ENCODE data around the gene BIN1.

Gene BIN1

DNA sequence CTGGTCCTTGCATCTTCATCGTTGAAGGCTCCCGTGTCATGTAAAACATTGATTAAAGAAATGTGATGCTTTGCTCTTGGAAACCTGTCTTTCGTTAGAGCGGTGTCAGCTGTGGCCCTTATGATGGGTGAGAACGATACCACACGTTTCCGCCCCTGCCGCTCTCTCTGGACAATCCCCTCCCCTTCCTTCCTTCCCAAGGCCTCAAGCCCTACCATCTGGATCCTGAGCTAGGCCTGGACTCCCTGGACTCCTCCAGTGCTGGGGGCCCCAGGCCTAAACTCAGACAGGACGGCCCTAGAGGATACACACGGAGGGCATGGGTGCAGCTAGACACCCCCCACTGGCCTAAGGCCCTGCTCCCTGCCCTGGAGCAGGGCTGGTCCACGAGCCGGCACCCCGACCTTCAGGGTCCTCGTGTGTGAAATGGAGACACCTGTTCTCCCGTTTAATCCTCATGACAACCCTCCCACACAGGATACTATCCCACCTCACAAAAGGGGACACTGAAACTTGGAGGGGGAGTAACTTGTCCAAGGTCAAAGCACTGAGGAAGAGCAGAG is 13.2 kb downstream of the BIN1 start:
- no peak overlapping the region for H3K27ac ChIP-seq (ENCODE audit: low read length)
- H3K4me3 ChIP-seq (ENCODE audit: low read length), result no peak overlapping the region
- H3K79me2 ChIP-seq (ENCODE audit: low read length), result no peaks in the 10 kb centered on the region
- H4K20me1 ChIP-seq (ENCODE audit: insufficient read depth, low read length), result no peaks in the 10 kb centered on the region
- H3K36me3 ChIP-seq (replicated peaks; ENCODE audit: low read depth, low read length), result no peaks in the 10 kb centered on the region
- H2AFZ ChIP-seq (ENCODE audit: low read depth, low read length), result no peak overlapping the region
- H3K4me2 ChIP-seq (ENCODE audit: low read length), result no peak overlapping the region
- peaks cover 6% of the 10 kb centered on the region for H3K27me3 ChIP-seq (ENCODE audit: low read depth, low read length)
- H3K9me3 ChIP-seq (ENCODE audit: insufficient read depth, low read length), result no peaks in the 10 kb centered on the region
- TF ChIP-seq, protein P1, sequence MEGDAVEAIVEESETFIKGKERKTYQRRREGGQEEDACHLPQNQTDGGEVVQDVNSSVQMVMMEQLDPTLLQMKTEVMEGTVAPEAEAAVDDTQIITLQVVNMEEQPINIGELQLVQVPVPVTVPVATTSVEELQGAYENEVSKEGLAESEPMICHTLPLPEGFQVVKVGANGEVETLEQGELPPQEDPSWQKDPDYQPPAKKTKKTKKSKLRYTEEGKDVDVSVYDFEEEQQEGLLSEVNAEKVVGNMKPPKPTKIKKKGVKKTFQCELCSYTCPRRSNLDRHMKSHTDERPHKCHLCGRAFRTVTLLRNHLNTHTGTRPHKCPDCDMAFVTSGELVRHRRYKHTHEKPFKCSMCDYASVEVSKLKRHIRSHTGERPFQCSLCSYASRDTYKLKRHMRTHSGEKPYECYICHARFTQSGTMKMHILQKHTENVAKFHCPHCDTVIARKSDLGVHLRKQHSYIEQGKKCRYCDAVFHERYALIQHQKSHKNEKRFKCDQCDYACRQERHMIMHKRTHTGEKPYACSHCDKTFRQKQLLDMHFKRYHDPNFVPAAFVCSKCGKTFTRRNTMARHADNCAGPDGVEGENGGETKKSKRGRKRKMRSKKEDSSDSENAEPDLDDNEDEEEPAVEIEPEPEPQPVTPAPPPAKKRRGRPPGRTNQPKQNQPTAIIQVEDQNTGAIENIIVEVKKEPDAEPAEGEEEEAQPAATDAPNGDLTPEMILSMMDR (IDR thresholded peaks at IDR 0.05; ENCODE audit: low read depth, low read length), result no peak
- TF ChIP-seq EZH2phosphoT487 (IDR thresholded peaks at IDR 0.05; ENCODE audit: low read depth), result no peak
- no peak overlapping the region for H3K9ac ChIP-seq (ENCODE audit: low read length)
- H3K4me1 ChIP-seq (ENCODE audit: low read length), result no peaks in the 10 kb centered on the region

DNA sequence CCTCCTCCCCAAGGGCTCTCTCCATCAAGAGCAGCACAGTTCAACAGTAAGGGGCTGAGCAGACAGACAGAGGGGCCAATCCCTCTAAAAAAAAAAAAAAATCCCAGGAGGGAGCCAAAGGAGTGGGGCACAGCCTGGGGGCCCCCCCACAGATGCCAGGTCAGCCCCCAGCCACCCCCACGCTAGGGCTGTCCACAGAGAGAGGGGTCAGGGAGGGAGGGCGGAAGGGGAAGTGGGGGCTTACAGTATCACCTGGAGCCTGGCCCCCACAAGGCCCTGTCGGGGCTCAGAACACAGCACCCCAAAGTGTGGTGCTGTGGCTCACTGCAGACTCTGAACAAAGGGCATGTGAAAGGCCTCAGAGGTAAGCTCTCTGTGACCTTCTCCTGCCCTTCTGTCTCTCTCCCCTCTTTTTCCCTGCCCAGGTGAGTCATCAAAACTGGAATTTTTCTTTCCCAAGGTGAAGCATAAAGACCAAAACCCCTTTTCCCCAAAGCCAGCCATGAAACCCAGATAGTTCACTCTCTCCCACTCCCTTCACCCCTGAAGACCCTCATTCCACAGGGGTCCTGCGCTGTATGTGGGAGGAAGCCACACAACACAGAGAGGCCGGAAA is 13.9 kb downstream of the BIN1 start:
- H3K9ac ChIP-seq (ENCODE audit: low read length), result no peak overlapping the region
- H2AFZ ChIP-seq (ENCODE audit: low read depth, low read length), result no peak overlapping the region
- H3K79me2 ChIP-seq (ENCODE audit: low read length), result no peaks in the 10 kb centered on the region
- no peak overlapping the region for H3K27ac ChIP-seq (ENCODE audit: low read length)
- H4K20me1 ChIP-seq (ENCODE audit: insufficient read depth, low read length), result no peaks in the 10 kb centered on the region
- no peak overlapping the region for H3K4me3 ChIP-seq (ENCODE audit: low read length)
- no peaks in the 10 kb centered on the region for H3K9me3 ChIP-seq (ENCODE audit: insufficient read depth, low read length)
- peaks cover 6% of the 10 kb centered on the region for H3K27me3 ChIP-seq (ENCODE audit: low read depth, low read length)
- H3K36me3 ChIP-seq (replicated peaks; ENCODE audit: low read depth, low read length), result no peaks in the 10 kb centered on the region
- TF ChIP-seq, protein P1 (IDR thresholded peaks at IDR 0.05; ENCODE audit: low read depth, low read length), result no peak
- no peak for TF ChIP-seq EZH2phosphoT487 (IDR thresholded peaks at IDR 0.05; ENCODE audit: low read depth)
- no peaks in the 10 kb centered on the region for H3K4me1 ChIP-seq (ENCODE audit: low read length)
- H3K4me2 ChIP-seq (ENCODE audit: low read length), result no peak overlapping the region

DNA sequence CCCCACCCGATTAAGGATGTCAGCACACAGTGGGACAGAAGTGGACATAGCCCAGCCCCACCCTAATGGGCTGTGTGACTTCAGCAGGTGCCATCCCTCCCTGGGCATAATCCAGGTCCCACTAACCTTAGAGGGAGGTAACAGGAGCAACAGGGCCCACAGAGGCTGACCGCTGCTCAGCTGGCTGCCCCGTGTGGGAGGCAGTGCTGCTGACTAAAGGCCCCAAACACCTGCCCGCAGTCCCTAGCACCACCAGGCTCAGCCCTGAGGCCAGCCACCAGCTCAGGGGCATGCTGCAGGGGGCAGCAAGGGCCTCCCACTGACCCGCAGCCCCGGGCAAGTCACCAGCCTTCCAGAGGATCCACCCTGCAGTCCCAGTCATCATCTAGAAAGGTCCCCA is 14.6 kb downstream of the BIN1 start:
- no peaks in the 10 kb centered on the region for H3K9me3 ChIP-seq (ENCODE audit: insufficient read depth, low read length)
- no peak overlapping the region for H3K4me2 ChIP-seq (ENCODE audit: low read length)
- no peaks in the 10 kb centered on the region for H4K20me1 ChIP-seq (ENCODE audit: insufficient read depth, low read length)
- H3K4me1 ChIP-seq (ENCODE audit: low read length), result peaks cover under 1% of the 10 kb centered on the region
- H3K27ac ChIP-seq (ENCODE audit: low read length), result no peak overlapping the region
- H3K27me3 ChIP-seq (ENCODE audit: low read depth, low read length), result peaks cover 6% of the 10 kb centered on the region
- no peak overlapping the region for H2AFZ ChIP-seq (ENCODE audit: low read depth, low read length)
- H3K79me2 ChIP-seq (ENCODE audit: low read length), result no peaks in the 10 kb centered on the region
- no peak overlapping the region for H3K9ac ChIP-seq (ENCODE audit: low read length)
- H3K4me3 ChIP-seq (ENCODE audit: low read length), result no peak overlapping the region
- TF ChIP-seq, protein P1 (IDR thresholded peaks at IDR 0.05; ENCODE audit: low read depth, low read length), result no peak
- TF ChIP-seq EZH2phosphoT487 (IDR thresholded peaks at IDR 0.05; ENCODE audit: low read depth), result no peak
- no peaks in the 10 kb centered on the region for H3K36me3 ChIP-seq (replicated peaks; ENCODE audit: low read depth, low read length)

DNA sequence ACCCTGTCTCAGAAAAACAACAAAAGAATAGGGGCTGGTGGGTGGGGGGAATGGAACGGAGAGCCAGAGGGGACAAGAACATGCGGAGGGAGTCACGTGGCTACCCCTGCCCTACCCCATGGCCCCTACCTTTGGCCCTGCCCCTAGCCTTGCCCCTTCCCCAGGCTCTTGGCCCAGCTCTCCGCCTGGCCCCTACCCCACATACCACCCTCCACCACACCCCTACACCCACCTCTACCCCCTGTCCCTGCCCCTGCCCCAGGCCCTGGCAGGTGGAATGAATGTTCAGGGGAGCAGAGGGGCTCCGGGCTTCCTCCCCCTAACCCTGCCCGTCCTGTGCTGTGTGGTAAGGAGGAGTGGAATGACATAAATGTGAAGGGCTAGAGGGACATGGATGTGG is 15.1 kb downstream of the BIN1 start:
- H3K27ac ChIP-seq (ENCODE audit: low read length), result no peak overlapping the region
- no peaks in the 10 kb centered on the region for H3K36me3 ChIP-seq (replicated peaks; ENCODE audit: low read depth, low read length)
- TF ChIP-seq EZH2phosphoT487 (IDR thresholded peaks at IDR 0.05; ENCODE audit: low read depth), result no peak
- TF ChIP-seq, protein P1 (IDR thresholded peaks at IDR 0.05; ENCODE audit: low read depth, low read length), result no peak
- H3K9ac ChIP-seq (ENCODE audit: low read length), result no peak overlapping the region
- no peaks in the 10 kb centered on the region for H3K9me3 ChIP-seq (ENCODE audit: insufficient read depth, low read length)
- H3K79me2 ChIP-seq (ENCODE audit: low read length), result no peaks in the 10 kb centered on the region
- H3K4me1 ChIP-seq (ENCODE audit: low read length), result peaks cover 4% of the 10 kb centered on the region
- peaks cover 6% of the 10 kb centered on the region for H3K27me3 ChIP-seq (ENCODE audit: low read depth, low read length)
- no peaks in the 10 kb centered on the region for H4K20me1 ChIP-seq (ENCODE audit: insufficient read depth, low read length)
- H3K4me3 ChIP-seq (ENCODE audit: low read length), result no peak overlapping the region
- no peak overlapping the region for H3K4me2 ChIP-seq (ENCODE audit: low read length)
- H2AFZ ChIP-seq (ENCODE audit: low read depth, low read length), result no peak overlapping the region
